ENCODE data around the gene CDH4. TPM values are rescaled to one million over a fixed set of nuclear protein-coding genes. Genes with fewer than 3 reads are reported as not detected.

The CDH4 gene
- polyA plus RNA-seq, 1 donor (not counting 4 experiments of a cell fraction or from before 2014, with no cell fraction given): 2.2 TPM

DNA sequence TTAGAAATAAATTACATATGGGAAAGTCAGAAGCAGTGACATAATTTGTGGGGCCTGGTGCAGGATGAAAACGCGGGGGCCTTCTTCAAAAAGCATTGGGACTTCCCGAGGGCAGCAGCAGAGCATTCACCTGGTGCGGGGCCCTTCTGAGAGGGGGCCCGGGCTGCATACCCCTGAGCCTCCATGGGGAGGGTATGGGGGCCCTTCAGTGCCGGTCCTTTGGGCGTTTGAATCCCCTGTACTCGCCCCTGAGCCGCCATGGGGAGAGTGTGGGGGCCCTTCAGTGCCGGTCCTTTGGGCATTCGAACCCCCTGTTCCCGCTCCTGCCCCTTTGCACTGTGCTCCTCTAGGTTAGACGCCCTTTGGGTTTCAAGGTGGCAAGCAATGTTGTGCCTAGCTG, 283.5 kb downstream of the CDH4 start:
- no peak overlapping the region for H3K9ac ChIP-seq (ENCODE audit: control insufficient read depth, extremely low read depth, insufficient read depth, low read length)
- H3K4me3 ChIP-seq (ENCODE audit: control insufficient read depth in 2 of 3, extremely low read depth in 1 of 3, insufficient read depth in 2 of 3, low read depth in 1 of 3, low read length in 3 of 3): no peak overlapping the region
- H3K27me3 ChIP-seq (ENCODE audit: control insufficient read depth, extremely low read depth, insufficient read depth, low read length): no peaks in the 10 kb centered on the region
- no peak for FAIRE-seq
- H4K20me1 ChIP-seq (ENCODE audit: control insufficient read depth, extremely low read depth, insufficient read depth, low read length): peaks cover 19% of the 10 kb centered on the region
- H3K9me1 ChIP-seq (ENCODE audit: control insufficient read depth, extremely low read depth, insufficient read depth, low read length): no peaks in the 10 kb centered on the region
- H2AFZ ChIP-seq (ENCODE audit: control insufficient read depth, low read length): no peak overlapping the region
- H3K4me1 ChIP-seq (ENCODE audit: control insufficient read depth, extremely low read depth, insufficient read depth, low read length): peaks cover 13% of the 10 kb centered on the region
- DNase-seq (ENCODE audit: low read depth, low spot score): no peak
- dilution Hi-C loops (cut with MboI; ENCODE audit: extremely low pct_ligation_motif_present, low sequenced_read_pairs): no loop called here
- H3K4me2 ChIP-seq (ENCODE audit: control insufficient read depth, extremely low read depth, insufficient read depth, low read depth, low read length): no peak overlapping the region
- H3K9me3 ChIP-seq (ENCODE audit: control insufficient read depth, low read depth, low read length): no peaks in the 10 kb centered on the region
- H3K36me3 ChIP-seq (ENCODE audit: control insufficient read depth in 2 of 2, extremely low read depth in 1 of 2, insufficient read depth in 2 of 2, low read length in 2 of 2): peaks cover 0 to 3% of the 10 kb centered on the region in 2 experiments
- TF ChIP-seq EZH2 (IDR thresholded peaks at IDR 0.05; ENCODE audit: low read length): no peak
- TF ChIP-seq, protein P1, sequence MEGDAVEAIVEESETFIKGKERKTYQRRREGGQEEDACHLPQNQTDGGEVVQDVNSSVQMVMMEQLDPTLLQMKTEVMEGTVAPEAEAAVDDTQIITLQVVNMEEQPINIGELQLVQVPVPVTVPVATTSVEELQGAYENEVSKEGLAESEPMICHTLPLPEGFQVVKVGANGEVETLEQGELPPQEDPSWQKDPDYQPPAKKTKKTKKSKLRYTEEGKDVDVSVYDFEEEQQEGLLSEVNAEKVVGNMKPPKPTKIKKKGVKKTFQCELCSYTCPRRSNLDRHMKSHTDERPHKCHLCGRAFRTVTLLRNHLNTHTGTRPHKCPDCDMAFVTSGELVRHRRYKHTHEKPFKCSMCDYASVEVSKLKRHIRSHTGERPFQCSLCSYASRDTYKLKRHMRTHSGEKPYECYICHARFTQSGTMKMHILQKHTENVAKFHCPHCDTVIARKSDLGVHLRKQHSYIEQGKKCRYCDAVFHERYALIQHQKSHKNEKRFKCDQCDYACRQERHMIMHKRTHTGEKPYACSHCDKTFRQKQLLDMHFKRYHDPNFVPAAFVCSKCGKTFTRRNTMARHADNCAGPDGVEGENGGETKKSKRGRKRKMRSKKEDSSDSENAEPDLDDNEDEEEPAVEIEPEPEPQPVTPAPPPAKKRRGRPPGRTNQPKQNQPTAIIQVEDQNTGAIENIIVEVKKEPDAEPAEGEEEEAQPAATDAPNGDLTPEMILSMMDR (optimal IDR thresholded peaks at IDR 0.05 in 1 of 3, IDR thresholded peaks at IDR 0.05 in 1 of 3, conservative IDR thresholded peaks at IDR 0.05 in 1 of 3; ENCODE audit: extremely low read depth in 1 of 3, insufficient read depth in 2 of 3, low read length in 3 of 3): no peak
- no peak overlapping the region for H3K27ac ChIP-seq (ENCODE audit: control insufficient read depth, insufficient read depth, low read length)
- H3K79me2 ChIP-seq (ENCODE audit: control insufficient read depth, insufficient read depth, low read length): no peaks in the 10 kb centered on the region

DNA sequence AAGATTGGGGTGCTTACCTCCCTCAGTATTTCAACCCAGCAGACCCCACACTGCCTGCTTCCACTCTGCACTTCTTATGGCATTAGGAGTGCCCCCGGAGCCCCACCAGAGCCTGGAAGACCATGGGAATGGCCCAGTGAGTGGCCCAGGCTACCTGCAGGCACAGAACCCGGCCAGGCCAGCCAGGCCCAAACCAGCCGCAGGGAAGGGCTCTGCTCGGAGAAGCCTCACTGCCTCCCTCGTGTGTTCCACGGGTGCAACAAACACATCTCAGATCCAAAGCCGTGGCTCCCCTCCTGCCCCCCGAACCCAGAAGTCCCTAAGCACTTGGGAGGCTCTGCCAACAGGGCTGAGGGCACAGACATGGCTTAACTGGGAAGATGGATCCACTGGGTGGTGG, 283.9 kb downstream of the CDH4 start:
- no peak overlapping the region for H3K4me2 ChIP-seq (ENCODE audit: control insufficient read depth, extremely low read depth, insufficient read depth, low read depth, low read length)
- no peak overlapping the region for H3K27ac ChIP-seq (ENCODE audit: control insufficient read depth, insufficient read depth, low read length)
- H3K79me2 ChIP-seq (ENCODE audit: control insufficient read depth, insufficient read depth, low read length): no peaks in the 10 kb centered on the region
- dilution Hi-C loops (cut with MboI; ENCODE audit: extremely low pct_ligation_motif_present, low sequenced_read_pairs): no loop called here
- DNase-seq (ENCODE audit: low read depth, low spot score) (no peak), FAIRE-seq (no peak)
- peaks cover 13% of the 10 kb centered on the region for H3K4me1 ChIP-seq (ENCODE audit: control insufficient read depth, extremely low read depth, insufficient read depth, low read length)
- no peak overlapping the region for H2AFZ ChIP-seq (ENCODE audit: control insufficient read depth, low read length)
- H3K9me3 ChIP-seq (ENCODE audit: control insufficient read depth, low read depth, low read length): no peaks in the 10 kb centered on the region
- no peak for TF ChIP-seq EZH2 (IDR thresholded peaks at IDR 0.05; ENCODE audit: low read length)
- TF ChIP-seq, protein P1 (optimal IDR thresholded peaks at IDR 0.05 in 1 of 3, IDR thresholded peaks at IDR 0.05 in 1 of 3, conservative IDR thresholded peaks at IDR 0.05 in 1 of 3; ENCODE audit: extremely low read depth in 1 of 3, insufficient read depth in 2 of 3, low read length in 3 of 3): no peak
- H3K36me3 ChIP-seq (ENCODE audit: control insufficient read depth in 2 of 2, extremely low read depth in 1 of 2, insufficient read depth in 2 of 2, low read length in 2 of 2): peaks cover 0 to 3% of the 10 kb centered on the region in 2 experiments
- H3K9me1 ChIP-seq (ENCODE audit: control insufficient read depth, extremely low read depth, insufficient read depth, low read length): no peaks in the 10 kb centered on the region
- H3K4me3 ChIP-seq (ENCODE audit: control insufficient read depth in 2 of 3, extremely low read depth in 1 of 3, insufficient read depth in 2 of 3, low read depth in 1 of 3, low read length in 3 of 3): no peak overlapping the region
- no peak overlapping the region for H3K9ac ChIP-seq (ENCODE audit: control insufficient read depth, extremely low read depth, insufficient read depth, low read length)
- H3K27me3 ChIP-seq (ENCODE audit: control insufficient read depth, extremely low read depth, insufficient read depth, low read length): no peaks in the 10 kb centered on the region
- peaks cover 15% of the 10 kb centered on the region for H4K20me1 ChIP-seq (ENCODE audit: control insufficient read depth, extremely low read depth, insufficient read depth, low read length)

Data from keratinocyte (primary cell).